CD4-positive, alpha-beta T cell treated with Interleukin-21 for 1 hour (primary cell): ENCODE measurements around the gene WFDC9.
"Not testable (repeated sequence)": the region's sequence is repeated elsewhere in the genome, so short reads cannot be mapped to it uniquely, and the experiment has no call there.

Experiments
- DNase-seq: peaks from one replicate; pipeline ENCODE4 v3.0.0-alpha.2; 2020

WFDC9 gene

GRCh38 chr20:45589725-45590124 is 41.4 kb downstream of the WFDC9 start:
- no peak for DNase-seq

- DNase-seq, result no peak
Measured at GRCh38 chr20:45588800-45589199, 42.3 kb downstream of the WFDC9 start.

GRCh38 chr20:45585986-45586385 is 45.1 kb downstream of the WFDC9 start:
- not testable (repeated sequence) for DNase-seq

- not testable (repeated sequence) for DNase-seq
Measured at GRCh38 chr20:45584294-45584693, 46.8 kb downstream of the WFDC9 start.

- no peak for DNase-seq
Measured at GRCh38 chr20:45583502-45583901, 47.6 kb downstream of the WFDC9 start.

GRCh38 chr20:45581702-45582101 is 49.4 kb downstream of the WFDC9 start:
- DNase-seq, result no peak

- DNase-seq, result no peak
Measured at GRCh38 chr20:45579184-45579583, 51.9 kb downstream of the WFDC9 start, which contains the start of gene WFDC8. TSS of gene WFDC8 (minus strand) at chr20:45579284. CDS start at chr20:45579247, 37 bp downstream.

GRCh38 chr20:45578231-45578630 is 52.9 kb downstream of the WFDC9 start:
- no peak for DNase-seq

GRCh38 chr20:45576995-45577394 is 54.1 kb downstream of the WFDC9 start:
- DNase-seq, result no peak

GRCh38 chr20:45575931-45576330 is 55.2 kb downstream of the WFDC9 start:
- no peak for DNase-seq

- not testable (repeated sequence) for DNase-seq
Measured at GRCh38 chr20:45569650-45570049, 61.4 kb downstream of the WFDC9 start.

- no peak for DNase-seq
Measured at GRCh38 chr20:45564760-45565276, 66.3 kb downstream of the WFDC9 start.
